NCI-H1694 treated with DMSO at 0.1 percent for 48 hours (cell line): ENCODE results near the gene SUPT5H.
A peak's percentile ranks its signal among the peaks of the same experiment; 100 is the strongest.
"Not testable (repeated sequence)": the region's sequence is repeated elsewhere in the genome, so short reads cannot be mapped to it uniquely, and the experiment has no call there.

Source experiments
- DNase-seq: peaks from one replicate; lab custom pipeline; 2025; lab: John Stamatoyannopoulos, UW

SUPT5H gene

GRCh38 chr19:39465956-39466747, 20.8 kb downstream of the SUPT5H start:
- DNase-seq, result no peak

- no peak for DNase-seq
Observed at GRCh38 chr19:39467941-39468340, 22.6 kb downstream of the SUPT5H start.

- DNase-seq, result no peak
Observed at GRCh38 chr19:39469036-39469435, 23.7 kb downstream of the SUPT5H start.

- no peak for DNase-seq
Observed at GRCh38 chr19:39469567-39469966, 24.2 kb downstream of the SUPT5H start.

GRCh38 chr19:39470724-39471339, 25.4 kb downstream of the SUPT5H start:
- no peak for DNase-seq

GRCh38 chr19:39471756-39472536, 26.6 kb downstream of the SUPT5H start:
- DNase-seq, result no peak

- no peak for DNase-seq
Observed at GRCh38 chr19:39472746-39473442, 27.5 kb downstream of the SUPT5H start.

GRCh38 chr19:39473443-39473960, 28.1 kb downstream of the SUPT5H start:
- no peak for DNase-seq

GRCh38 chr19:39474139-39474620, 28.8 kb downstream of the SUPT5H start:
- peak; percentile 22 for DNase-seq

- no peak for DNase-seq
Observed at GRCh38 chr19:39475748-39476147, 30.4 kb downstream of the SUPT5H start.

GRCh38 chr19:39479319-39479801, 34.0 kb downstream of the SUPT5H start:
- DNase-seq, result not testable (repeated sequence)

- DNase-seq, result no peak
Observed at GRCh38 chr19:39479916-39480315, 34.5 kb downstream of the SUPT5H start.

GRCh38 chr19:39480337-39481228, 35.2 kb downstream of the SUPT5H start, which contains the start of gene TIMM50:
Gene TIMM50, plus strand, starts transcription at chr19:39480838. Its CDS starts 16 bp downstream, at chr19:39480854.
- DNase-seq, result peak; percentile 92

GRCh38 chr19:39481229-39481545, 35.8 kb downstream of the SUPT5H start:
- no peak for DNase-seq

GRCh38 chr19:39481676-39482075, 36.3 kb downstream of the SUPT5H start:
- no peak for DNase-seq

- no peak for DNase-seq
Observed at GRCh38 chr19:39483141-39483540, 37.8 kb downstream of the SUPT5H start.

- no peak for DNase-seq
Observed at GRCh38 chr19:39489756-39490155, 44.4 kb downstream of the SUPT5H start.

- no peak for DNase-seq
Observed at GRCh38 chr19:39492225-39492624, 46.8 kb downstream of the SUPT5H start.

GRCh38 chr19:39492788-39493187, 47.4 kb downstream of the SUPT5H start:
- DNase-seq, result no peak

GRCh38 chr19:39494661-39495060, 49.3 kb downstream of the SUPT5H start:
- DNase-seq, result no peak

- no peak for DNase-seq
Observed at GRCh38 chr19:39496063-39496462, 50.7 kb downstream of the SUPT5H start.
